SK-N-SH treated with all-trans-retinoic acid at 6 μM for 48 hours (cell line): ENCODE results near the gene TDRD12.

ENCODE experiments used
- ATAC-seq: fragments of 200-7000 bp; cut with Tn5 transposase; 3 replicates; pipeline ENCODE4 v1.9.1; 2020; ENCODE audit warnings: mild to moderate bottlenecking, moderate library complexity
- ARNTL ChIP-seq: fragments of 450-650 bp; formaldehyde crosslinking; IDR thresholded peaks from 2 replicates; pipeline ENCODE4 v1.5.0; 2020; ENCODE audit warnings: low read depth, mild to moderate bottlenecking, moderate library complexity, borderline replicate concordance
- CREB5 ChIP-seq: fragments of 250-450 bp; sonication (Bioruptor Pico); IDR thresholded peaks from 2 replicates; pipeline ENCODE4 v1.5.1; 2020; ENCODE audit warnings: low read depth, mild to moderate bottlenecking, moderate library complexity
- CSRNP3 ChIP-seq: fragments of 250-450 bp; sonication (Bioruptor Pico); IDR thresholded peaks from 2 replicates; pipeline ENCODE4 v1.5.1; 2021; ENCODE audit warnings: mild to moderate bottlenecking, moderate library complexity
- ESRRG ChIP-seq: fragments of 250-450 bp; sonication (Bioruptor Pico); IDR thresholded peaks from 2 replicates; pipeline ENCODE4 v1.6.1; 2021; ENCODE audit warnings: mild to moderate bottlenecking
- GLIS3 ChIP-seq: fragments of 250-450 bp; sonication (Bioruptor Pico); IDR thresholded peaks from 2 replicates; pipeline ENCODE4 v1.5.0; 2020; ENCODE audit warnings: mild to moderate bottlenecking, moderate library complexity
- ISL1 ChIP-seq: fragments of 250-450 bp; sonication (Bioruptor Pico); IDR thresholded peaks from 2 replicates; pipeline ENCODE4 v2.1.2; 2022; ENCODE audit warnings: mild to moderate bottlenecking, moderate library complexity
- OSR1 ChIP-seq: fragments of 250-450 bp; sonication (Bioruptor Pico); IDR thresholded peaks from 2 replicates; pipeline ENCODE4 v1.8.0; 2022; ENCODE audit warnings: moderate library complexity, mild to moderate bottlenecking, inconsistent platforms
- PATZ1 ChIP-seq: fragments of 250-450 bp; sonication (Bioruptor Pico); IDR thresholded peaks from 2 replicates; pipeline ENCODE4 v1.8.0; 2020; ENCODE audit warnings: mild to moderate bottlenecking, moderate library complexity, borderline replicate concordance
- POU6F1 ChIP-seq: fragments of 250-450 bp; sonication (Bioruptor Pico); IDR thresholded peaks from 2 replicates; pipeline ENCODE4 v1.8.0; 2021; ENCODE audit warnings: low read depth, mild to moderate bottlenecking, moderate library complexity, borderline replicate concordance
- RARB ChIP-seq: fragments of 250-450 bp; sonication (Bioruptor Pico); IDR thresholded peaks from 2 replicates; pipeline ENCODE4 v1.8.0; 2021; ENCODE audit warnings: mild to moderate bottlenecking, moderate library complexity
- SNAI2 ChIP-seq: fragments of 250-450 bp; sonication (Bioruptor Pico); IDR thresholded peaks from 2 replicates; pipeline ENCODE4 v1.5.0; 2020; ENCODE audit warnings: mild to moderate bottlenecking, moderate library complexity
- TCF4 ChIP-seq: fragments of 250-450 bp; sonication (Bioruptor Pico); IDR thresholded peaks from 2 replicates; pipeline ENCODE4 v1.8.0; 2021; ENCODE audit warnings: mild to moderate bottlenecking, moderate library complexity, borderline replicate concordance
- TOX ChIP-seq: fragments of 250-450 bp; sonication (Bioruptor Pico); IDR thresholded peaks from 2 replicates; pipeline ENCODE4 v1.8.0; 2021; ENCODE audit warnings: mild to moderate bottlenecking, moderate library complexity, borderline replicate concordance
- TSHZ2 ChIP-seq: fragments of 250-450 bp; sonication (Bioruptor Pico); IDR thresholded peaks from 2 replicates; pipeline ENCODE4 v1.5.0; 2020; ENCODE audit warnings: mild to moderate bottlenecking, moderate library complexity
- ZC3H10 ChIP-seq: fragments of 250-450 bp; sonication (Bioruptor Pico); IDR thresholded peaks from 2 replicates; pipeline ENCODE4 v1.5.1; 2021; ENCODE audit warnings: mild to moderate bottlenecking, moderate library complexity
- ZFP3 ChIP-seq: fragments of 250-450 bp; sonication (Bioruptor Pico); IDR thresholded peaks from 2 replicates; pipeline ENCODE4 v1.5.0; 2020; ENCODE audit warnings: mild to moderate bottlenecking, moderate library complexity
- ZFP30 ChIP-seq: fragments of 450-650 bp; formaldehyde crosslinking; IDR thresholded peaks from 2 replicates; pipeline ENCODE4 v1.5.0; 2022; ENCODE audit warnings: mild to moderate bottlenecking, moderate library complexity
- ZNF565 ChIP-seq: fragments of 450-650 bp; formaldehyde crosslinking; conservative IDR thresholded peaks from 2 replicates; pipeline ENCODE4 v1.5.0; 2020; ENCODE audit warnings: low read depth, mild to moderate bottlenecking, moderate library complexity
- ZNF8 ChIP-seq: fragments of 450-650 bp; formaldehyde crosslinking; IDR thresholded peaks from 2 replicates; pipeline ENCODE4 v1.5.0; 2020; ENCODE audit warnings: mild to moderate bottlenecking, moderate library complexity

The TDRD12 gene

GRCh38 chr19:32748497-32748896 is 28.9 kb downstream of the TDRD12 start (continued):
- TF ChIP-seq POU6F1 (no peak), TSHZ2 (CRISPR knock-in tag) (no peak), CSRNP3 (CRISPR knock-in tag) (no peak)

GRCh38 chr19:32748948-32749347 is 29.4 kb downstream of the TDRD12 start:
- TF ChIP-seq ZC3H10 (CRISPR knock-in tag) (no peak), SNAI2 (CRISPR knock-in tag) (no peak), CREB5 (no peak), ARNTL (no peak), PATZ1 (CRISPR knock-in tag) (no peak), TCF4 (CRISPR knock-in tag) (no peak), CSRNP3 (CRISPR knock-in tag) (no peak), ZNF565 (no peak), ESRRG (no peak), RARB (CRISPR knock-in tag) (no peak), ZNF8 (CRISPR knock-in tag) (no peak), TSHZ2 (CRISPR knock-in tag) (no peak)
- ATAC-seq = no peak

GRCh38 chr19:32749361-32749760 is 29.8 kb downstream of the TDRD12 start:
- no peak for ATAC-seq
- TF ChIP-seq ZNF565 = no peak
- no peak for TF ChIP-seq RARB (CRISPR knock-in tag)
- no peak for TF ChIP-seq SNAI2 (CRISPR knock-in tag)
- TF ChIP-seq TCF4 (CRISPR knock-in tag) = no peak
- TF ChIP-seq CREB5 = no peak
- TF ChIP-seq ZNF8 (CRISPR knock-in tag) = no peak
- no peak for TF ChIP-seq ESRRG
- no peak for TF ChIP-seq GLIS3 (CRISPR knock-in tag)
- no peak for TF ChIP-seq ZFP30 (CRISPR knock-in tag)
- no peak for TF ChIP-seq TOX (CRISPR knock-in tag)
- no peak for TF ChIP-seq ZFP3 (CRISPR knock-in tag)
- TF ChIP-seq ISL1 (CRISPR knock-in tag) = no peak
- TF ChIP-seq ZC3H10 (CRISPR knock-in tag) = no peak
- no peak for TF ChIP-seq ARNTL
- TF ChIP-seq CSRNP3 (CRISPR knock-in tag) = no peak
- no peak for TF ChIP-seq OSR1 (CRISPR knock-in tag)
